Calu3 (cell line): ENCODE results near the gene CDYL2. TPM values are rescaled to one million over a fixed set of nuclear protein-coding genes. Genes with fewer than 3 reads are reported as not detected.

Source experiments
- BruUV-seq: library from RNA; stranded (reverse); fragments of 400-500 nt; replicated peaks from 2 replicates; lab custom pipeline; 2021; lab: Mats Ljungman, UMichigan
- CTCF ChIA-PET: fragments of 300-600 bp; sonication (Branson Sonifier 250); formaldehyde crosslinking; loops from one replicate; lab custom pipeline; 2022; ENCODE audit warnings: antibody characterized with exemption; lab: Charles Lee
- DNase-seq: peaks from one replicate; pipeline ENCODE4 v3.0.0; 2022
- H3K27ac Mint-ChIP-seq: one replicate; pipeline ENCODE4 v1.8.0; 2022; ENCODE audit warnings: mixed read lengths; ENCODE audit not compliant: unreplicated experiment
- H3K27me3 Mint-ChIP-seq: one replicate; pipeline ENCODE4 v1.8.0; 2022; ENCODE audit warnings: mixed read lengths; ENCODE audit not compliant: unreplicated experiment
- H3K36me3 Mint-ChIP-seq: one replicate; pipeline ENCODE4 v1.8.0; 2022; ENCODE audit warnings: mild to moderate bottlenecking, moderate library complexity, mixed read lengths; ENCODE audit not compliant: insufficient read depth, unreplicated experiment
- H3K4me1 Mint-ChIP-seq: one replicate; pipeline ENCODE4 v1.8.0; 2022; ENCODE audit warnings: mild to moderate bottlenecking, low read depth, mixed read lengths; ENCODE audit not compliant: unreplicated experiment
- H3K4me3 Mint-ChIP-seq: one replicate; pipeline ENCODE4 v1.8.0; 2022; ENCODE audit warnings: mild to moderate bottlenecking, low read depth, moderate library complexity, mixed read lengths; ENCODE audit not compliant: unreplicated experiment
- H3K9me3 Mint-ChIP-seq: one replicate; pipeline ENCODE4 v1.8.0; 2022; ENCODE audit warnings: low read depth, mixed read lengths; ENCODE audit not compliant: unreplicated experiment
- intact Hi-C: fragments of 100-400 bp; cut with micrococcal nuclease; formaldehyde crosslinking; loops from one replicate; pipeline ENCODE4 v1.10.0; 2022; ENCODE audit not compliant: unreplicated experiment
- total RNA-seq: library from RNA; stranded (reverse); gene quantifications from 2 replicates; pipeline ENCODE4 v1.2.3, GENCODE V29; 2022
- TF ChIP-seq, protein P1 (sequence below): fragments of 200-600 bp; IDR thresholded peaks from one replicate; pipeline ENCODE4 v1.8.0; 2022; ENCODE audit warnings: antibody characterized with exemption; ENCODE audit not compliant: unreplicated experiment

The CDYL2 gene
- total RNA-seq, 1 experiment from 2014 or later = 1.0 TPM

DNA sequence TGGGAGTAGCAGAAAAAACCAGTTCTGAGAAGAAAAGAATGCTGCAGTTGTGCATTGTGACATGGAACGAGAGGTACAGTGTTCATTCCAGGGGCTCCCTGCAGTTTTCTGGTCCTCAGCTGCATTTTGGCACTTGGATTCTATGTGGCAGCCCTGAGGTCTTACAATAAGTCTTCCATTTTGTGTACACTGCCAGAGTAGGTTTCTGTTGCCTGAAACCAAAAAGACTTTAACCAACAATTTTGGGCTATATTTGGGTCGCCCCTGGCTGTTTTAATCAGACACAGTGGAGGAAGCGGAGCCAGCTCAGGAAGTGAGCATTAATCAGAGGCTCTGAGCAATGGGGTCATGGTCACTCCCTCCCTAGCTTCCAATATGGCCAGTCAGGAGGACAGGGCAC, 247.9 kb downstream of the CDYL2 start:
- no peak for DNase-seq
- Mint-ChIP-seq H3K4me1 (no peaks in the 10 kb centered on the region), H3K9me3 (no peaks in the 10 kb centered on the region), H3K36me3 (no peaks in the 10 kb centered on the region), H3K27me3 (peaks cover 51% of the 10 kb centered on the region), H3K27ac (no peak overlapping the region), H3K4me3 (no peak overlapping the region)
- no TSS peak for BruUV-seq
- CTCF ChIA-PET = no interaction called here
- intact Hi-C loops = no loop called here
- TF ChIP-seq, protein P1, sequence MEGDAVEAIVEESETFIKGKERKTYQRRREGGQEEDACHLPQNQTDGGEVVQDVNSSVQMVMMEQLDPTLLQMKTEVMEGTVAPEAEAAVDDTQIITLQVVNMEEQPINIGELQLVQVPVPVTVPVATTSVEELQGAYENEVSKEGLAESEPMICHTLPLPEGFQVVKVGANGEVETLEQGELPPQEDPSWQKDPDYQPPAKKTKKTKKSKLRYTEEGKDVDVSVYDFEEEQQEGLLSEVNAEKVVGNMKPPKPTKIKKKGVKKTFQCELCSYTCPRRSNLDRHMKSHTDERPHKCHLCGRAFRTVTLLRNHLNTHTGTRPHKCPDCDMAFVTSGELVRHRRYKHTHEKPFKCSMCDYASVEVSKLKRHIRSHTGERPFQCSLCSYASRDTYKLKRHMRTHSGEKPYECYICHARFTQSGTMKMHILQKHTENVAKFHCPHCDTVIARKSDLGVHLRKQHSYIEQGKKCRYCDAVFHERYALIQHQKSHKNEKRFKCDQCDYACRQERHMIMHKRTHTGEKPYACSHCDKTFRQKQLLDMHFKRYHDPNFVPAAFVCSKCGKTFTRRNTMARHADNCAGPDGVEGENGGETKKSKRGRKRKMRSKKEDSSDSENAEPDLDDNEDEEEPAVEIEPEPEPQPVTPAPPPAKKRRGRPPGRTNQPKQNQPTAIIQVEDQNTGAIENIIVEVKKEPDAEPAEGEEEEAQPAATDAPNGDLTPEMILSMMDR = no peak

DNA sequence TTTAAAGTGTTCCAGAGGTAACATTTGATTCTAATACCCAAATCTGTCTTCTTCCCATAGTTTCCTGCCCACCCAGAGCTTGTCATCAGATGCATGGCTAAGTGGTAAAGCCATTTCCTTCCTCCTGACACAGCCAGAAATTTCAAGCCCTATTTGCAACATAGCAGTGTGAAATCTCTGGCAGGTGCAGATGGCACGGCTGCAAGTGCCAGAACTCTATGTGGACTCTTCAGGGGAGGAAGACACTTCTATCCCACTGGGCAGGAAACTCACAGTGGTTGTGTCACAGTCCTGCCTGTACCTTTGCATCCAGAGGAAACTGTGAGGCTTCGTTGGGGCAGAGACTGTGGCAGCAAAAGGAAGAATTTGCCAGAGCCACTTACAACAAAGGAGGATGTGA, 250.4 kb downstream of the CDYL2 start:
- no peak for DNase-seq
- no TSS peak for BruUV-seq

DNA sequence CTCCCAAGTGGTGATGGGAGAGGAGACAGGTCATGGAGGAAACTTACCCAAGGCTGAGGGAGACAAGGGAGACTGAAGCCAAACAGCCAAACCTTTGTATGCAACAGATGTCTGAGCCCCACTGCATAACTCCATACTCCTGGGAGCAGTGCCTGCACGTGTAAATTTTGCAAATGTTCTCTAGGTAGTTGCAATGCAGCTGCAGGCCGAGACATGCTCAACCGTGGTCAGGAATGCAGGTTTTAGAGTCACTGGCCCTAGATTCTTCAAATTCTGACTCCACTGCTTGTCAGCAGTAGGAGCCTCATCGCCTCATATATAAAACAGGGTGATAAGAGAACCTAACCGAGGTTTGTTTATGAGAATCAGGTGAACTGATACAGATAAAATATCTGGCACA, 252.1 kb downstream of the CDYL2 start:
- CTCF ChIA-PET = no interaction called here

More for the DNA sequence above, 250.4 kb downstream of the CDYL2 start:
- Mint-ChIP-seq H3K36me3 (no peaks in the 10 kb centered on the region), H3K27me3 (peaks cover 35% of the 10 kb centered on the region), H3K4me3 (no peak overlapping the region), H3K4me1 (no peaks in the 10 kb centered on the region), H3K9me3 (no peaks in the 10 kb centered on the region), H3K27ac (no peak overlapping the region)
- TF ChIP-seq, protein P1 = no peak
- intact Hi-C loops = no loop called here
- CTCF ChIA-PET = no interaction called here

More for the DNA sequence above, 252.1 kb downstream of the CDYL2 start:
- Mint-ChIP-seq H3K9me3 (no peaks in the 10 kb centered on the region), H3K27ac (no peak overlapping the region), H3K4me1 (no peaks in the 10 kb centered on the region), H3K36me3 (no peaks in the 10 kb centered on the region), H3K4me3 (no peak overlapping the region), H3K27me3 (peaks cover 28% of the 10 kb centered on the region)
- no peak for DNase-seq
- no TSS peak for BruUV-seq
- intact Hi-C loops = no loop called here
- TF ChIP-seq, protein P1 = no peak

Other genes with a start within 250 kb of the CDYL2 start
- 111 and 123 TPM in 2 replicates for gene CMC2, start 202.3 kb upstream of the CDYL2 start, total RNA-seq
- gene CENPN, start 202.6 kb upstream of the CDYL2 start, total RNA-seq = 72.2 and 81.5 TPM in 2 replicates
- 61.3 and 64.3 TPM in 2 replicates for gene ATMIN, start 231.2 kb upstream of the CDYL2 start, total RNA-seq